ENCODE measurements around the gene PSMA5. TPM values are rescaled to one million over a fixed set of nuclear protein-coding genes. Genes with fewer than 3 reads are reported as not detected.

The PSMA5 gene
- polyA plus RNA-seq, 1 donor from 2014 or later: 99.8 TPM

GRCh38 chr1:109381573-109381972 is 44.7 kb downstream of the PSMA5 start:
- TF ChIP-seq RAD21 (conservative IDR thresholded peaks at IDR 0.05) (no peak), REST (IDR thresholded peaks at IDR 0.05; ENCODE audit: borderline replicate concordance) (no peak), CTCF (IDR thresholded peaks at IDR 0.05; ENCODE audit: poor library complexity, severe bottlenecking) (no peak), EP300 (conservative IDR thresholded peaks at IDR 0.05; ENCODE audit: poor library complexity, severe bottlenecking) (no peak), POLR2AphosphoS5 (IDR thresholded peaks at IDR 0.05) (no peak), EZH2 (IDR thresholded peaks at IDR 0.05; ENCODE audit: borderline replicate concordance, insufficient read depth, low read length, poor library complexity, severe bottlenecking) (no peak), TAF1 (IDR thresholded peaks at IDR 0.05; ENCODE audit: low read depth) (no peak), MXI1 (conservative IDR thresholded peaks at IDR 0.05; ENCODE audit: poor library complexity, severe bottlenecking) (no peak), SMC3 (conservative IDR thresholded peaks at IDR 0.05; ENCODE audit: poor library complexity) (no peak)
- H3F3A ChIP-seq (ENCODE audit: insufficient read depth, low read length, poor library complexity, severe bottlenecking): no peaks in the 10 kb centered on the region
- no peak overlapping the region for H2AFZ ChIP-seq (ENCODE audit: low read depth, low read length)
- H3K9ac ChIP-seq (ENCODE audit: low read length): no peak overlapping the region
- no peaks in the 10 kb centered on the region for H4K20me1 ChIP-seq (ENCODE audit: insufficient read depth)
- no peak overlapping the region for H3K4me2 ChIP-seq (ENCODE audit: low read length)
- H3K27me3 ChIP-seq (ENCODE audit: insufficient read depth, low read depth, low read length): no peaks in the 10 kb centered on the region
- no peaks in the 10 kb centered on the region for H3K9me2 ChIP-seq (ENCODE audit: insufficient read depth, low read length)
- no peak overlapping the region for H3K27ac ChIP-seq (ENCODE audit: low read length)
- H3K9me3 ChIP-seq (ENCODE audit: low read length): no peaks in the 10 kb centered on the region
- H3K36me3 ChIP-seq (ENCODE audit: insufficient read depth, low read length): no peaks in the 10 kb centered on the region
- no peak overlapping the region for H3K4me3 ChIP-seq (ENCODE audit: low read length)
- H3K79me2 ChIP-seq (replicated peaks; ENCODE audit: insufficient read depth, low read length): peaks cover 44% of the 10 kb centered on the region

GRCh38 chr1:109379907-109380306 is 46.3 kb downstream of the PSMA5 start:
- H3K9me2 ChIP-seq (ENCODE audit: insufficient read depth, low read length): no peaks in the 10 kb centered on the region
- H3K4me3 ChIP-seq (ENCODE audit: low read length): no peak overlapping the region
- no peak overlapping the region for H3K9ac ChIP-seq (ENCODE audit: low read length)
- H3F3A ChIP-seq (ENCODE audit: insufficient read depth, low read length, poor library complexity, severe bottlenecking): no peaks in the 10 kb centered on the region
- no peaks in the 10 kb centered on the region for H3K36me3 ChIP-seq (ENCODE audit: insufficient read depth, low read length)
- H3K27ac ChIP-seq (ENCODE audit: low read length): no peak overlapping the region
- no peaks in the 10 kb centered on the region for H3K27me3 ChIP-seq (ENCODE audit: insufficient read depth, low read depth, low read length)
- H3K4me2 ChIP-seq (ENCODE audit: low read length): no peak overlapping the region
- peaks cover 31% of the 10 kb centered on the region for H3K79me2 ChIP-seq (replicated peaks; ENCODE audit: insufficient read depth, low read length)
- H3K9me3 ChIP-seq (ENCODE audit: low read length): no peaks in the 10 kb centered on the region
- no peak for TF ChIP-seq RAD21 (conservative IDR thresholded peaks at IDR 0.05)
- no peak for TF ChIP-seq REST (IDR thresholded peaks at IDR 0.05; ENCODE audit: borderline replicate concordance)
- TF ChIP-seq SMC3 (conservative IDR thresholded peaks at IDR 0.05; ENCODE audit: poor library complexity): no peak
- H4K20me1 ChIP-seq (ENCODE audit: insufficient read depth): no peaks in the 10 kb centered on the region
- no peak overlapping the region for H2AFZ ChIP-seq (ENCODE audit: low read depth, low read length)

All from neural cell (in vitro differentiated cells).